K562 (cell line): ENCODE measurements around the gene RPUSD2. TPM values are rescaled to one million over a fixed set of nuclear protein-coding genes. Genes with fewer than 3 reads are reported as not detected.

ENCODE experiments used
- ATF1 ChIP-seq, 2 experiments: fragments of 450-650 bp in 1 of 2; IDR thresholded peaks; 2 replicates each; pipeline ENCODE4 v1.6.1; 2016; ENCODE audit warnings: missing compliant biosample characterization in 1 of 2, missing genetic modification characterization in 1 of 2
- BRD4 ChIP-seq: fragments of 200-600 bp; sonication (generic); IDR thresholded peaks from 2 replicates; pipeline ENCODE4 v1.6.1; 2017; ENCODE audit warnings: inconsistent platforms
- ESRRB ChIP-seq: fragments of 250-450 bp; sonication (Bioruptor Pico); IDR thresholded peaks from 2 replicates; pipeline ENCODE4 v1.5.0; 2020; ENCODE audit warnings: mild to moderate bottlenecking, moderate library complexity, borderline replicate concordance
- HDAC1 ChIP-seq, 2 experiments: fragments of 450-650 bp; IDR thresholded peaks; 2 replicates each; pipeline ENCODE4 v1.6.1; 2016 to 2017; ENCODE audit warnings: inconsistent platforms in 1 of 2, mild to moderate bottlenecking in 1 of 2, moderate library complexity in 1 of 2
- MAFK ChIP-seq: IDR thresholded peaks from 2 replicates; pipeline ENCODE4 v1.6.1; 2011; ENCODE audit warnings: low read length, improper control_type of control experiment
- NR1H2 ChIP-seq: sonication (generic); formaldehyde crosslinking; IDR thresholded peaks from 2 replicates; pipeline ENCODE4 v1.4.0; 2020; ENCODE audit warnings: mild to moderate bottlenecking, missing genetic modification reagents
- SAFB2 ChIP-seq: fragments of 200-400 bp; formaldehyde crosslinking; IDR thresholded peaks from 2 replicates; pipeline ENCODE4 v1.6.1; 2018; ENCODE audit warnings: borderline replicate concordance, low read length, low read depth, moderate library complexity; ENCODE audit not compliant: severe bottlenecking
- SLC30A9 ChIP-seq: fragments of 250-450 bp; sonication (Bioruptor Pico); IDR thresholded peaks from 2 replicates; pipeline ENCODE4 v1.8.0; 2022; ENCODE audit warnings: mild to moderate bottlenecking, moderate library complexity
- ZC3H4 ChIP-seq: sonication (generic); formaldehyde crosslinking; IDR thresholded peaks from 2 replicates; pipeline ENCODE4 v1.9.0; 2021; ENCODE audit warnings: missing genetic modification reagents, borderline replicate concordance
- ZNF778 ChIP-seq: fragments of 450-650 bp; formaldehyde crosslinking; IDR thresholded peaks from 2 replicates; pipeline ENCODE4 v1.4.0; 2020; ENCODE audit warnings: mild to moderate bottlenecking, moderate library complexity
- polyA plus RNA-seq, 8 experiments: library from polyadenylated mRNA; depleted of rRNA in 4 of 8; stranded (reverse) in 5 of 8; unstranded in 3 of 8; fragments of >200 nt; fragmentation: Nextera tagmentation in 2 of 8; fragmentation: Illumina TruSeq in 1 of 8; extraction: Ambion mirVana in 2 of 8; extraction: Trizol in 1 of 8; gene quantifications; 2 replicates each; pipeline versions ENCODE4 v1.2.1 to v1.2.3, GENCODE V29; 2011 to 2014; ENCODE audit warnings: inconsistent platforms in 1 of 8, missing spikeins in 1 of 8
- total RNA-seq, 7 experiments: library from RNA; depleted of rRNA in 6 of 7; stranded (reverse); fragments of >200 nt in 6 of 7; fragmentation: Illumina TruSeq in 2 of 7; extraction: Trizol in 2 of 7; gene quantifications; 2 replicates each; pipeline versions ENCODE4 v1.2.1 to v1.2.3, GENCODE V29; 2011 to 2021; ENCODE audit warnings: low replicate concordance in 1 of 7
- TF ChIP-seq, protein P1 (sequence below), 2 experiments: IDR thresholded peaks in 1 of 2; conservative IDR thresholded peaks in 1 of 2; 2 replicates each; pipeline ENCODE4 v1.6.1; 2016; ENCODE audit warnings: low read depth in 2 of 2, mild to moderate bottlenecking in 1 of 2, missing compliant biosample characterization in 1 of 2, missing genetic modification characterization in 1 of 2, moderate library complexity in 1 of 2
- TF ChIP-seq, protein P2 (sequence below): fragments of 450-650 bp; IDR thresholded peaks from 2 replicates; pipeline ENCODE4 v1.6.1; 2016; ENCODE audit warnings: borderline replicate concordance
- TF ChIP-seq, protein P3 (sequence below): sonication (generic); formaldehyde crosslinking; IDR thresholded peaks from 2 replicates; pipeline ENCODE4 v1.8.0; 2022; ENCODE audit warnings: missing genetic modification reagents, mild to moderate bottlenecking, borderline replicate concordance

The RPUSD2 gene
- total and polyA plus RNA-seq, 9 of the 15 experiments (the other 6 are each of a cell fraction or from before 2014, with no cell fraction given), result 3.7 to 30.2 (median 14.3) TPM

DNA sequence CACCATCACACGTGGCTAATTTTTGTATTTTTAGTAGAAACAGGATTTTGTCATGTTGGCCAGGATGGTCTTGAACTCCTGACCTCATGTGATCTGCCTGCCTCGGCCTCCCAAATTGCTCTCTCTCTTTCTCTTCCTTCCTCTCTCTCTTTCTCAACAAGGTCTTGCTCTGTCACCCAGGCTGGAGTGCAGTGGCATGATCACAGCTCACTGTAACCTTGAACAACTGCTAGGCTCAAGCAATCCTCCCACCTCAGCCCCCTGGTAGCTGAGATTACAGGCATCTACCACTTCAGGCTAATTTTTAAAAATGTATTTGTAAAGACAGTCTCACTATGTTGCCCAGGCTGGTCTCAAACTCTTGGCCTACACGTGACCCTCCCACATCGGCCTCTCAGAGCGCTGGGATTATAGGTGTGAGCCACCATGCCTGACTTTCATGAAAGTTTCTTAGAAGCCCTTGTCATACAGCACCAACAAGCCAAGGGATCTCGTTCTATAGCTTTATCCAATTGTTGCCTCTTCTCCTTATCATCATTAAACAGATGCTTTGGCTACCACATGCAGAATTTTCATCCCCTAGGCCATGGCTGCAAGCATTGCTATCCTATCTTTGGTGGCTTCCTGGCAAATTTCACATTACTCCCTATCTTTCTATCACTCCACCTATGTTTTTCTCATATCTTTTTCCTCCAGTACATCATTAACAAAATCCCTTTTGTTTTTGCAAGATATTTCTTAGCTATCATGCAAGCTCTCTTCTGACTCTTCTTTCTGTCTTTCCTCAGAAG lies 10.0 kb upstream of the RPUSD2 start (continued):
- TF ChIP-seq, protein P1, sequence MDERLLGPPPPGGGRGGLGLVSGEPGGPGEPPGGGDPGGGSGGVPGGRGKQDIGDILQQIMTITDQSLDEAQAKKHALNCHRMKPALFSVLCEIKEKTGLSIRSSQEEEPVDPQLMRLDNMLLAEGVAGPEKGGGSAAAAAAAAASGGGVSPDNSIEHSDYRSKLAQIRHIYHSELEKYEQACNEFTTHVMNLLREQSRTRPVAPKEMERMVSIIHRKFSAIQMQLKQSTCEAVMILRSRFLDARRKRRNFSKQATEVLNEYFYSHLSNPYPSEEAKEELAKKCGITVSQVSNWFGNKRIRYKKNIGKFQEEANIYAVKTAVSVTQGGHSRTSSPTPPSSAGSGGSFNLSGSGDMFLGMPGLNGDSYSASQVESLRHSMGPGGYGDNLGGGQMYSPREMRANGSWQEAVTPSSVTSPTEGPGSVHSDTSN (CRISPR knock-in tag; IDR thresholded peaks at IDR 0.05; ENCODE audit: low read depth), result no peak
- TF ChIP-seq, protein P1 (tag; conservative IDR thresholded peaks at IDR 0.05; ENCODE audit: low read depth), result peak; percentile 17; the same call in 1 of the 2 replicates
- TF ChIP-seq BRD4 (no peak), HDAC1 (IDR thresholded peaks at IDR 0.05) (peak; percentile 12 to 81; a peak in 3 of 4 replicates), NR1H2 (CRISPR knock-in tag) (no peak), SLC30A9 (no peak), ZNF778 (CRISPR knock-in tag) (no peak), ATF1 (CRISPR knock-in tag; IDR thresholded peaks at IDR 0.05) (no peak), ATF1 (tag; IDR thresholded peaks at IDR 0.05) (peak; percentile 48; the same call in 1 of the 2 replicates), ZC3H4 (CRISPR knock-in tag) (no peak), SAFB2 (no peak), MAFK (no peak), ESRRB (CRISPR knock-in tag) (no peak)
- TF ChIP-seq, protein P2, sequence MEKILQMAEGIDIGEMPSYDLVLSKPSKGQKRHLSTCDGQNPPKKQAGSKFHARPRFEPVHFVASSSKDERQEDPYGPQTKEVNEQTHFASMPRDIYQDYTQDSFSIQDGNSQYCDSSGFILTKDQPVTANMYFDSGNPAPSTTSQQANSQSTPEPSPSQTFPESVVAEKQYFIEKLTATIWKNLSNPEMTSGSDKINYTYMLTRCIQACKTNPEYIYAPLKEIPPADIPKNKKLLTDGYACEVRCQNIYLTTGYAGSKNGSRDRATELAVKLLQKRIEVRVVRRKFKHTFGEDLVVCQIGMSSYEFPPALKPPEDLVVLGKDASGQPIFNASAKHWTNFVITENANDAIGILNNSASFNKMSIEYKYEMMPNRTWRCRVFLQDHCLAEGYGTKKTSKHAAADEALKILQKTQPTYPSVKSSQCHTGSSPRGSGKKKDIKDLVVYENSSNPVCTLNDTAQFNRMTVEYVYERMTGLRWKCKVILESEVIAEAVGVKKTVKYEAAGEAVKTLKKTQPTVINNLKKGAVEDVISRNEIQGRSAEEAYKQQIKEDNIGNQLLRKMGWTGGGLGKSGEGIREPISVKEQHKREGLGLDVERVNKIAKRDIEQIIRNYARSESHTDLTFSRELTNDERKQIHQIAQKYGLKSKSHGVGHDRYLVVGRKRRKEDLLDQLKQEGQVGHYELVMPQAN, result 0 out of 2 replicates have a peak, but pooled peaks have one; percentile 25
- TF ChIP-seq, protein P3, sequence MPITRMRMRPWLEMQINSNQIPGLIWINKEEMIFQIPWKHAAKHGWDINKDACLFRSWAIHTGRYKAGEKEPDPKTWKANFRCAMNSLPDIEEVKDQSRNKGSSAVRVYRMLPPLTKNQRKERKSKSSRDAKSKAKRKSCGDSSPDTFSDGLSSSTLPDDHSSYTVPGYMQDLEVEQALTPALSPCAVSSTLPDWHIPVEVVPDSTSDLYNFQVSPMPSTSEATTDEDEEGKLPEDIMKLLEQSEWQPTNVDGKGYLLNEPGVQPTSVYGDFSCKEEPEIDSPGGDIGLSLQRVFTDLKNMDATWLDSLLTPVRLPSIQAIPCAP (CRISPR knock-in tag), result no peak
